Suprapubic skin (tissue), 4 donors: ENCODE data around the gene EEPD1. TPM values are rescaled to one million over a fixed set of nuclear protein-coding genes. Genes with fewer than 3 reads are reported as not detected.
A peak's percentile ranks its signal among the peaks of the same experiment; 100 is the strongest.
"Not testable (repeated sequence)": the region's sequence is repeated elsewhere in the genome, so short reads cannot be mapped to it uniquely, and the experiment has no call there.

Source experiments
- DNase-seq, 2 donors: peaks; one replicate each; pipeline ENCODE4 v3.0.0-alpha.2; 2019; ENCODE audit warnings: low spot score in 2 of 2
- H3K27ac ChIP-seq: fragments of 200-600 bp; sonication (generic); one replicate; pipeline ENCODE4 v1.5.1; 2019
- H3K27me3 ChIP-seq: fragments of 200-600 bp; sonication (generic); one replicate; pipeline ENCODE4 v1.5.1; 2019
- H3K36me3 ChIP-seq: fragments of 200-600 bp; sonication (generic); one replicate; pipeline ENCODE4 v1.5.1; 2019
- H3K4me1 ChIP-seq: fragments of 200-600 bp; sonication (generic); one replicate; pipeline ENCODE4 v1.5.1; 2019
- H3K4me3 ChIP-seq: fragments of 200-600 bp; sonication (generic); one replicate; pipeline ENCODE4 v1.5.1; 2019; ENCODE audit warnings: mild to moderate bottlenecking
- H3K9me3 ChIP-seq: fragments of 200-600 bp; sonication (generic); one replicate; pipeline ENCODE4 v1.5.1; 2019
- CTCF ChIP-seq, 2 donors: fragments of 200-600 bp in 1 of 2; fragments of 450-650 bp in 1 of 2; sonication (generic) in 1 of 2; IDR thresholded peaks; one replicate each; pipeline ENCODE4 v1.5.1; 2016 to 2019; ENCODE audit warnings: antibody characterized with exemption in 2 of 2, mild to moderate bottlenecking in 1 of 2, moderate library complexity in 1 of 2
- EP300 ChIP-seq: sonication (generic); formaldehyde crosslinking; IDR thresholded peaks from one replicate; pipeline ENCODE4 v1.6.1; 2017; ENCODE audit warnings: antibody characterized with exemption
- POLR2A ChIP-seq, 2 donors: fragments of 450-650 bp; IDR thresholded peaks; one replicate each; pipeline ENCODE4 v1.6.1; 2017; ENCODE audit warnings: antibody characterized with exemption in 2 of 2, mild to moderate bottlenecking in 2 of 2, moderate library complexity in 2 of 2
- POLR2AphosphoS5 ChIP-seq, 3 donors: sonication (generic); formaldehyde crosslinking; IDR thresholded peaks; one replicate each; pipeline ENCODE4 v1.6.1; 2017; ENCODE audit warnings: antibody characterized with exemption in 3 of 3
- WGBS: methylation state at CpG from one replicate; pipeline ENCODE4 v1.1.5; 2018; 5-methylcytosine and 5-hydroxymethylcytosine counted together
- total RNA-seq, 4 donors: library from RNA; depleted of rRNA; stranded (reverse); fragments of >200 nt; gene quantifications; one replicate each; pipeline ENCODE4 v1.1.0, GENCODE V29; 2016

Gene EEPD1
- 10 to 100 TPM; 11.7 to 18.2 (median 16.1) TPM for total RNA-seq

GRCh38 chr7:36152756-36153570 lies at the start of gene EEPD1:
Gene EEPD1 (plus strand): TSS chr7:36153254. CDS start chr7:36154325, 1,071 bp downstream.
- 0% methylated on average over 24 of the region's 88 CpGs for WGBS
- H3K4me1 ChIP-seq: peaks cover 50% of the 10 kb centered on the region
- TF ChIP-seq POLR2A (IDR thresholded peaks at IDR 0.05) (peak in 1 of 2 donors; percentile 59), POLR2AphosphoS5 (IDR thresholded peaks at IDR 0.05) (peak in 2 of 3 donors; percentile 56 to 61), CTCF (IDR thresholded peaks at IDR 0.05) (no peak)

DNA sequence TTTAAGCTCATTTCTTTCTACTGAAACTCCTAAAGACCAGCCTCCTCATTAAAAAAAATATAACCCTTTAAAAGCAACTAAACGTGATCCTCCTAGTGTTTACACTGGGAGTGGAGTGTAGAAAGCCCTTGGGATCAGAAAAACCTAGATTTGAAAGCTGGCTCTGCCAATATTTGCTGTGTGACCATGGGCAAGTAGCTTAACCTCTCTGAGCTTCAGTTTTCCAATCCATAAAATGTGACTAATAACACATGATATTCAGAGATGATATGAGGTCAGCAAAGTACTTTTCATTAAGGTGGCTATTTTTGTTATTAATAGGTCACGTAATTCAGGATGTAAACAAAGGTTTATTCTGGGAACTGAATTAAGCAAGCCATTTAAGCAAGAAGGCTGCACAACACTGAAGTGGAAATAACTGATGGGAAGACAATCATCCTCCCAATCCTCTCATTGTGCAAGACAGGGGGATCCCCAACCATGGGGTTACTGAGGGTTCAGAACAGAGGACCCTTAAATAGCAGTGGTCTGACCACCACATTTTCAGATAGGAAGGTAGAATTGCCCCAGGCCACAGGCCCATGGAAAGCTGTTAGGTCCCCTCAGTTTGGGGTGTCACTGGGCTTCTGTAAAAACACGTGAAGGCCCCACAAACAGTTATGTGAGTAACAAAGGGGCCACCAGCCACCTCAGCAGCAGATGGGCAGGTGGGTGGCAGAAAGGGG lies 49.1 kb upstream of the EEPD1 start:
- DNase-seq: no peak
- Histone ChIP-seq H3K27ac (no peak overlapping the region), H3K27me3 (no peaks in the 10 kb centered on the region), H3K4me3 (no peak overlapping the region), H3K4me1 (no peaks in the 10 kb centered on the region), H3K9me3 (no peaks in the 10 kb centered on the region), H3K36me3 (no peaks in the 10 kb centered on the region)
- TF ChIP-seq EP300 (no peak), POLR2A (IDR thresholded peaks at IDR 0.05) (no peak), POLR2AphosphoS5 (IDR thresholded peaks at IDR 0.05) (no peak), CTCF (IDR thresholded peaks at IDR 0.05) (no peak)
- 70% methylated on average over 3 of the region's 3 CpGs for WGBS

More at GRCh38 chr7:36152756-36153570, at the start of gene EEPD1:
- peak within 1 kb of the TSS; percentile 80 for H3K4me3 ChIP-seq
- H3K9me3 ChIP-seq: no peaks in the 10 kb centered on the region
- peak within 1 kb of the TSS; percentile 84 for H3K27ac ChIP-seq
- peak; percentile 100 for DNase-seq
- H3K36me3 ChIP-seq: no peaks in the 10 kb centered on the region
- no peaks in the 10 kb centered on the region for H3K27me3 ChIP-seq

- not testable (repeated sequence) for H3K4me3 ChIP-seq, H3K36me3 ChIP-seq, DNase-seq, H3K9me3 ChIP-seq, H3K27ac ChIP-seq, H3K27me3 ChIP-seq
- peaks cover 10% of the 10 kb centered on the region for H3K4me1 ChIP-seq
- 91% methylated on average over 5 of the region's 8 CpGs for WGBS
These were observed 45.8 kb upstream of the EEPD1 start for GRCh38 chr7:36106972-36107908.

DNA sequence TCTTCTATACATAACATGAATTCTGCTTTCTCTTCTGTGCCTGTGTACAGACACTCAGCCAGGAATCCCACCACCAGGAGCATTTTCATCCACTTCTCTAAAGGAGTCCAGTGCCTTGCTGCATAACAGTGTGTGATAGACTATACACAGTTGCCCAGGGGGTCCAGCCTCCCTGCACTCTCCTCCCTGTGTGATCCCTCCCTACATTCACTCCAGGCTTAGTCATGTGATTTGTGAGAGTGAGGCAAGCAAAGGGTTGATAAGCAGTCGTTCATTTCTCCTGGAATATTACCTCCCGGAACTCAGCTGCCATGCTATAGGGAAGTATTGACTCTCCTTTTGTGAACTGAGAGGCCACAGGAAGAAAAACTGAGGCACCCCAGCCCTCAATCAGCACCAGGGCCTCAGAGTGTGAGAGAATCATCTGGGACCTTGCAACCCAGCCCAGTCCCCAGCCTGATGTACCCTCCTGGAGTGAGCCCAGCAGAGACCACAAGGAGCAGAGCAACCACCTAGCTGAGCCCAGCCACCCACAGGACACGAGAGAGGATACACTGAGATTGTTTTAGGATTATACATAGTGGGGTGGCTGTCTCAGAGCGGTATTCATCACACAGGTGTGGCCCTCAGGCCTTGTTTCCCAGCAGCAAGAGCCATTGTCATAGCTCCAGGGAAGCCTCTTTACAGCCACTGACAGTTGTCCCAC lies 45.0 kb upstream of the EEPD1 start:
- WGBS: 72% methylated on average over 4 of the region's 4 CpGs
- no peaks in the 10 kb centered on the region for H3K27me3 ChIP-seq
- H3K27ac ChIP-seq: no peak overlapping the region
- peaks cover 10% of the 10 kb centered on the region for H3K4me1 ChIP-seq
- DNase-seq: no peak
- no peak for TF ChIP-seq POLR2A (IDR thresholded peaks at IDR 0.05)
- TF ChIP-seq CTCF (IDR thresholded peaks at IDR 0.05): no peak
- no peak for TF ChIP-seq EP300
- no peak for TF ChIP-seq POLR2AphosphoS5 (IDR thresholded peaks at IDR 0.05)
- no peaks in the 10 kb centered on the region for H3K9me3 ChIP-seq
- H3K36me3 ChIP-seq: no peaks in the 10 kb centered on the region
- H3K4me3 ChIP-seq: no peak overlapping the region

GRCh38 chr7:36109013-36109627 lies 43.9 kb upstream of the EEPD1 start:
- WGBS: 73% methylated on average over 5 of the region's 6 CpGs
- H3K36me3 ChIP-seq: no peaks in the 10 kb centered on the region

More at GRCh38 chr7:36109013-36109627, 43.9 kb upstream of the EEPD1 start:
- no peak for TF ChIP-seq CTCF (IDR thresholded peaks at IDR 0.05)
- no peak for TF ChIP-seq POLR2A (IDR thresholded peaks at IDR 0.05)
- TF ChIP-seq POLR2AphosphoS5 (IDR thresholded peaks at IDR 0.05): no peak
- TF ChIP-seq EP300: no peak
- H3K27ac ChIP-seq: no peak overlapping the region
- H3K4me1 ChIP-seq: peaks cover 10% of the 10 kb centered on the region
- no peak overlapping the region for H3K4me3 ChIP-seq
- no peak for DNase-seq
- H3K9me3 ChIP-seq: no peaks in the 10 kb centered on the region
- no peaks in the 10 kb centered on the region for H3K27me3 ChIP-seq
